ENCODE results near the gene USP25.

The USP25 gene

DNA sequence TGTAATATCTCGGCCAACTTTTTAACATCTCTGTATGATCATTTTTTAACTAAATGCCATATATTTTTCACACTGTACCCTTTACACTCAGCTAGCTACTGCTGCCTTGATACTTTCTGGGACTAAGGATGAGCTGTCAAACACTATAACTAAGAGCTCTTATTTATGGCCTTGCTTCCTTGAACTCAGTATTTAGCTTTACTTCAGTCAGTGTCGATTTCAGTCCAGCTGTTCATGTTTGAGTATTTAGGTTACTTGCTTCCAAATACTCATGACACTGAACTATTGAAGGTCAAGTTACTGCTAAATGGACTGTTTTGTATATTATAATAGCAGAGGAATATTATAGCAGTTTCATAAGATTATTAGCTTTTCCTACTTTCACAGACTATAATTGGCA lies 25.9 kb upstream of the USP25 start:
- no peak overlapping the region for H2AFZ ChIP-seq (ENCODE audit: low read length, unreplicated experiment)
- no peak overlapping the region for H3K4me3 ChIP-seq (ENCODE audit: low read depth, low read length)
- H3K36me3 ChIP-seq (ENCODE audit: insufficient read depth, low read length): no peaks in the 10 kb centered on the region
- H3K27ac ChIP-seq (ENCODE audit: low read depth, low read length): no peak overlapping the region
- H3K79me2 ChIP-seq (ENCODE audit: control insufficient read depth, insufficient read depth, low read length, unreplicated experiment): no peaks in the 10 kb centered on the region
- no peaks in the 10 kb centered on the region for H3K27me3 ChIP-seq (ENCODE audit: insufficient read depth, low read length)
- H3K4me1 ChIP-seq (ENCODE audit: control insufficient read depth, insufficient read depth, low read length, unreplicated experiment): peaks cover 12% of the 10 kb centered on the region

DNA sequence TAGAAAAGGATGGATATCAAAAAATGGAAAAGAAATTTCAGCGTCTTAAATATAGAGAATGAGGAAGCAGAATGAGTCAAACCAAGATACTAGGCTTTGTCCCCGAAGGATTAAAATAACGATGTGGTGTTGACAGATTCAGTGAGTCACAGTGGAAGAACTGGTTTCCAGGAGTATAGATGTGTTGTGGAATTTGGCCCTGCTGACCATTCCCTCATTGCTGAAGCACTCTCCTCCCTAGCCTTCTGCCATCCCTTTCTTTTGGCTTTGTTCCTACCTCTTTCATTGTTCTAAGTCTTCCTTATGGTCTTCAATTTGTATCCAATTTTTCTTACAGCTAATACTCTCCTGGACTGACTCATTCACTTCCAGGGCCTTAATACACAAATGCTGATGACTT lies 23.1 kb upstream of the USP25 start:
- H3K79me2 ChIP-seq (ENCODE audit: control insufficient read depth, insufficient read depth, low read length, unreplicated experiment): no peaks in the 10 kb centered on the region
- H3K27ac ChIP-seq (ENCODE audit: low read depth, low read length): peak overlapping the region; percentile 20; the same call in 1 of the 2 replicates
- H2AFZ ChIP-seq (ENCODE audit: low read length, unreplicated experiment): no peak overlapping the region
- no peaks in the 10 kb centered on the region for H3K36me3 ChIP-seq (ENCODE audit: insufficient read depth, low read length)
- H3K4me1 ChIP-seq (ENCODE audit: control insufficient read depth, insufficient read depth, low read length, unreplicated experiment): peaks cover 12% of the 10 kb centered on the region
- H3K27me3 ChIP-seq (ENCODE audit: insufficient read depth, low read length): no peaks in the 10 kb centered on the region
- H3K4me3 ChIP-seq (ENCODE audit: low read depth, low read length): no peak overlapping the region

DNA sequence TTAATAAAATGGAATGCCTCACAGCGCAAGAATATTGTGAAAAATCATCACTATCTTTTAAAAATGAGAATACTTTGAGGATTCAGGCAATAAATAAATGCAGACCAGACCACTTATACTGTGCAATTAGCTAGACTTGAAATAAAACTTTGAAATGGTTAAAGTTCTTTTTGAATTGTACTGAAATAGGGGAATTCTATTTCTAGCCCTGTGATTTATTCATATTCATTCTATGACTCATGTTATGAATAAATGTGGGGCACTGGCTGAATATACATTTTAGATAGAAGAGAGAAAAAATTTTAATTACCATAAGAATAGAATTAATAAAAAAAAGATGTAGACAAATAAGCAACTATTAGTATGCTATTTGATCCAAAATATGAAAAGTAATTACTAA lies 16.4 kb upstream of the USP25 start:
- Histone ChIP-seq H3K4me3 (ENCODE audit: low read depth, low read length) (no peak overlapping the region), H3K27ac (ENCODE audit: low read depth, low read length) (no peak overlapping the region), H3K79me2 (ENCODE audit: control insufficient read depth, insufficient read depth, low read length, unreplicated experiment) (no peaks in the 10 kb centered on the region), H2AFZ (ENCODE audit: low read length, unreplicated experiment) (no peak overlapping the region), H3K36me3 (ENCODE audit: insufficient read depth, low read length) (no peaks in the 10 kb centered on the region), H3K4me1 (ENCODE audit: control insufficient read depth, insufficient read depth, low read length, unreplicated experiment) (peaks cover 6% of the 10 kb centered on the region), H3K27me3 (ENCODE audit: insufficient read depth, low read length) (no peaks in the 10 kb centered on the region)

DNA sequence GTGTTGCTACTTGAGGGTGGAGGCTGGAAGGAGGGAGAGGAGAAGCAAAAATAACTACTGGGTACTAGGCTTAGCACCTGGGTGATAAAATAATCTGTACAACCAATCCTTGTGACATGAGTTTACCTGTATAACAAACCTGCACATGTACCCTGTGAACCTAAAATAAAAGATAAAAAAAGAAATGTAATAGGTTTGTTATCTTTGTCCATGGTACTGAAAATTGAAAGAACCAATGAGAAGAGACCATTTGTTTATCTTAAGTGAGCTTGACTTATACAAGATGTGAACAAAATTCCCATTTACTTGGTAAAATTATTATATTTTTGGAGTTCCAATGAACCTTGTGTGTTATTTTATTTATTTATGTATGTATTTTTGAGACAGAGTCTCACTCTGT lies 11.1 kb upstream of the USP25 start:
- no peaks in the 10 kb centered on the region for H3K36me3 ChIP-seq (ENCODE audit: insufficient read depth, low read length)
- H3K4me3 ChIP-seq (ENCODE audit: low read depth, low read length): no peak overlapping the region
- H3K4me1 ChIP-seq (ENCODE audit: control insufficient read depth, insufficient read depth, low read length, unreplicated experiment): no peaks in the 10 kb centered on the region
- no peaks in the 10 kb centered on the region for H3K27me3 ChIP-seq (ENCODE audit: insufficient read depth, low read length)
- no peak overlapping the region for H3K27ac ChIP-seq (ENCODE audit: low read depth, low read length)
- H2AFZ ChIP-seq (ENCODE audit: low read length, unreplicated experiment): no peak overlapping the region
- no peaks in the 10 kb centered on the region for H3K79me2 ChIP-seq (ENCODE audit: control insufficient read depth, insufficient read depth, low read length, unreplicated experiment)

DNA sequence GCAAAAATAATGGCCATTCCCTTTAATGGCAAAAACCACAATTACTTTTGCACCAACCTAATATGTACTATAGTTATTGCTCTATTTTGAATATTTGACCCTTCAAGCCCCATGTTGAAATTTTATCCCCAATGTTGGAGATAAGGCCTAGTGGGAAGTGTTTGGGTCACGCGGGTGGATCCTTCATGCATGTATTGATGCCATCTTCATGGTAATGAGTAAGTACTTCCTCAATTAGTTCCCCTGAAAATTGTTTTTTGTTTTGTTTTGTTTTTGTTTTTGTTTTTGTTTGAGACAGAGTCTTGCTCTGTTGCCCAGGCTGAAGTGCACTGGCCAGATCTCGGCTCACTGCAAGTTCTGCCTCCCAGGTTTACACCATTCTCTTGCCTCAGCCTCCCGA lies 9.8 kb upstream of the USP25 start:
- Histone ChIP-seq H3K4me3 (ENCODE audit: low read depth, low read length) (no peak overlapping the region), H3K36me3 (ENCODE audit: insufficient read depth, low read length) (no peaks in the 10 kb centered on the region), H3K27me3 (ENCODE audit: insufficient read depth, low read length) (no peaks in the 10 kb centered on the region), H2AFZ (ENCODE audit: low read length, unreplicated experiment) (no peak overlapping the region), H3K4me1 (ENCODE audit: control insufficient read depth, insufficient read depth, low read length, unreplicated experiment) (no peaks in the 10 kb centered on the region), H3K79me2 (ENCODE audit: control insufficient read depth, insufficient read depth, low read length, unreplicated experiment) (no peaks in the 10 kb centered on the region), H3K27ac (ENCODE audit: low read depth, low read length) (no peak overlapping the region)

DNA sequence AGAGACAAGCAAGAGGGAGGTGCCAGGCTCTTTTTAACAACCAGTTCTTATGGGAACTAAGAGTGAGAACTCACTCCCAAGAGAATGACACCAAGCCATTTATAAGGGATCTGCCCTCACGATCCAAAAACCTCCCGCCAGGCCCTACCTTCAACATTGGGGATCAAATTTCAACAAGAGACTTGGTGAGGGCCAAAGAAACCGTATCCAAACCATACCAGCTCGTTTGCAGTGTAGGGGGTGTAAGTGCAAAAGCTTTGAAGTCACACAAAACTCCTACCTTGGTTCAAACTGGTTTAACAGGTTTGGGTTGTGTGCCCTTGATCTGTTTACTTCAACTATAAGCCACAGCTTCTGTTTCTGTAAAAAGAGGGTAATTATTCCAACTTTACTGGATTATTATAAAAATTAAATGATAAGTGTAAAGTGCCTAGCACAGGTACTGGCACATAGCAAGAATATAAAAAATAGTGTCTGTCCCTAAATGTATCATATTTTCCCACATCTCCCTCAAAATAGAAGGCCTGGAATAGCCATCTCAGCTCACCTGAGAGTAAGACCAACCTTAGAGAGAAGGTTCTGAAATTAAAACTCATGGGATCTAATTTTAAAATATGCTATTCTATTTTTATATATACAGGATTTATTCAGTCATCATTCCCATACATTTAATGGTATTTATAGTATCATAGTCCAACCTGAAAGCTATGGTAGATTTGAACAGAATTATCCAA lies 7.0 kb upstream of the USP25 start:
- Histone ChIP-seq H3K27me3 (ENCODE audit: insufficient read depth, low read length) (no peaks in the 10 kb centered on the region), H3K27ac (ENCODE audit: low read depth, low read length) (no peak overlapping the region), H2AFZ (ENCODE audit: low read length, unreplicated experiment) (no peak overlapping the region), H3K4me1 (ENCODE audit: control insufficient read depth, insufficient read depth, low read length, unreplicated experiment) (no peaks in the 10 kb centered on the region), H3K79me2 (ENCODE audit: control insufficient read depth, insufficient read depth, low read length, unreplicated experiment) (no peaks in the 10 kb centered on the region), H3K4me3 (ENCODE audit: low read depth, low read length) (no peak overlapping the region), H3K36me3 (ENCODE audit: insufficient read depth, low read length) (no peaks in the 10 kb centered on the region)

DNA sequence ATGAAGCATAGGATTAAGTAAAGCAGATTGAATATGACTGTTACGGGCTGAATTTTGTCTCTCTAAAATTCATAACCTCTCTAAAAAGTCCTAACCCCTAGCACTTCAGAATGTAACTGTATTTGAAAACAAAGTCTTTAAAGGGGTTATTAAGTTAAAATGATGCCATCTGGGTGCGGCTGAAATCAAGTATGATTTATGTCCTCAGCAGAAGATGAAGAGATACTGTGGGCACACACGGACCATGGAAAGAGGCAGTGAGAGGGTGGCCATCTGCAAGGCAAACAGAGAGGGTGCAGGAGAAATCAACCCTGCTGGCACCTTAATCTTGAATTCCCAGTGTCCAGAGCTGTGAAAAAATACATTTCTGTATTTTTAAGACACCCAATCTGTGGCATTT lies 3.8 kb upstream of the USP25 start:
- Histone ChIP-seq H2AFZ (ENCODE audit: low read length, unreplicated experiment) (no peak overlapping the region), H3K27me3 (ENCODE audit: insufficient read depth, low read length) (no peaks in the 10 kb centered on the region), H3K36me3 (ENCODE audit: insufficient read depth, low read length) (no peaks in the 10 kb centered on the region), H3K4me3 (ENCODE audit: low read depth, low read length) (no peak overlapping the region), H3K79me2 (ENCODE audit: control insufficient read depth, insufficient read depth, low read length, unreplicated experiment) (peaks cover 5% of the 10 kb centered on the region), H3K4me1 (ENCODE audit: control insufficient read depth, insufficient read depth, low read length, unreplicated experiment) (no peaks in the 10 kb centered on the region), H3K27ac (ENCODE audit: low read depth, low read length) (no peak overlapping the region)

DNA sequence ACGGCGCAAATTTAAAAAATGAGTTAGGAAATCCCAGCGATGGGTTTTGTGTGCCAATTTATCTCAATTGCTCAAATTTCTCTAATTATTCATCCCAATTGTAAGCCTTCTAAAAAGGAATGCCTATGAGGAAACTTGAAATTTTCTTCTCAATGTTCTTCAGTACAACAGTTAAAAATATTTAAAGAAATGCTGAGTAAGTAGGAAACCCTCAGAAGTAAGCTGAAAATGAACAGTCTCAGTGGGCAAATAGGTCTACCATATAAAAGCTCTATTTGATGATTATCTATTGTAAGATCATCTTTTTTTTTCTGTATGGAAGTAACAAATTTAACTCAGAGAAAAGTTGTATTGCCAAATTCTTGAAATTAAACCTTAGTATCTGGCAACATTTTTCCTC lies 1.7 kb upstream of the USP25 start:
- H3K4me3 ChIP-seq (ENCODE audit: low read depth, low read length): no peak overlapping the region
- H3K79me2 ChIP-seq (ENCODE audit: control insufficient read depth, insufficient read depth, low read length, unreplicated experiment): peaks cover 26% of the 10 kb centered on the region
- H3K36me3 ChIP-seq (ENCODE audit: insufficient read depth, low read length): no peaks in the 10 kb centered on the region
- no peak overlapping the region for H3K27ac ChIP-seq (ENCODE audit: low read depth, low read length)
- H3K4me1 ChIP-seq (ENCODE audit: control insufficient read depth, insufficient read depth, low read length, unreplicated experiment): peaks cover under 1% of the 10 kb centered on the region
- no peaks in the 10 kb centered on the region for H3K27me3 ChIP-seq (ENCODE audit: insufficient read depth, low read length)
- no peak overlapping the region for H2AFZ ChIP-seq (ENCODE audit: low read length, unreplicated experiment)

DNA sequence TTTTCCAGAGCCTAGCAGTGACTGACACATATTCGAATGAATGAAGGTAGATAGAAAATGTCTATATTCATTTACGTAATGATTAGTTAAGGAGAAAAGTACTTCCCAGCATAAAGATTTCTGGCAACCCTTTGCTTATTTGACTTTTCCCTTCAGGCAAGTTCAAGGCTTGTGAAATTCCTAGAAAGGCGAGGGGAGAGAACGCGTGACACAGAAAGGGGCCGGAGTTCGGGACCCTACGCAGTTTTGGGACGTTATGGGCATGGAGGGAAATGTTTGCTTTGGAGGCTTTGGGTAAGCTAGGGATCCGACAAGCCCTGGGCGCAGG lies 472 bp upstream of the USP25 start:
- peak overlapping the region; percentile 41 for H2AFZ ChIP-seq (ENCODE audit: low read length, unreplicated experiment)
- peak overlapping the region; percentile 88 for H3K4me3 ChIP-seq (ENCODE audit: low read depth, low read length)

DNA sequence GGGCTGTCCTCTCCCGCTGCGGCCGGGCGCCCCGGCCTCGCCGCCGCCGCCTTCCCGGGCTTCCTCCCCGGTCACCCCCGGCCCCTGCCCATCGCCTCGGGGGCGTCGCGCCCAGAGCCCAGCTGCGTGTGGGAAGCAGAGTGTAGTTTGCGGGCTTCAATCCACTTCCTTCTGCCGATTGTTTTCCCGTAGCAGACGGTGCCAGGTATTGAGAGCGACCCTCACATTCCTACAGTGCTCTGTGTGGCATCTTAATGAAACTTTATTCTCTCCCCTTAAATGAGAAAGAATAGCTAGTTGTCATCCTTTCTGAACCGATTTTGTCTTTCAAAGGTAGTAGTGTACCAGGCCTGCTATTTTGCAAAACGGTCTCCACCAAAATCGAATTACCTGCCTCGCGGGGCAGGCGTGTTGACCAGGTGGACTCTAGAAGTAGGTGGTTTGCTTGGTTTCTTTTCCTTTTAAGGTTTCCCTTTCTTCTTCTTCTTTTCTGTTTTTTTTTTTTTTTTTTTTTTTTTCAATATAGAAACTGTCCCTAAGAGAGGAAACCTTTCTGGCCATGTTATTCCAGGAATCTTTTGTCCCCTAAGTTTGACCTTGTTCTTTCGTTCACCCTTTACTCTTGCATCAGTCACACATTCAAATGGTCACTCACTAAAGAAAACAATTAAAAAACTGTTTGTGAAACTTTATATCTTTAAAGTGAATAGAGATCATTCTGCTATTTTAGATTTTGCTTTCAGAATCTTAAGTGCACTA lies 881 bp downstream of the USP25 start:
- H3K79me2 ChIP-seq (ENCODE audit: control insufficient read depth, insufficient read depth, low read length, unreplicated experiment): peaks cover 50% of the 10 kb centered on the region

More for the DNA sequence above, 472 bp upstream of the USP25 start:
- H3K4me1 ChIP-seq (ENCODE audit: control insufficient read depth, insufficient read depth, low read length, unreplicated experiment): peaks cover 4% of the 10 kb centered on the region
- no peak overlapping the region for H3K27ac ChIP-seq (ENCODE audit: low read depth, low read length)
- H3K79me2 ChIP-seq (ENCODE audit: control insufficient read depth, insufficient read depth, low read length, unreplicated experiment): peaks cover 38% of the 10 kb centered on the region
- H3K27me3 ChIP-seq (ENCODE audit: insufficient read depth, low read length): no peaks in the 10 kb centered on the region
- H3K36me3 ChIP-seq (ENCODE audit: insufficient read depth, low read length): no peaks in the 10 kb centered on the region

DNA sequence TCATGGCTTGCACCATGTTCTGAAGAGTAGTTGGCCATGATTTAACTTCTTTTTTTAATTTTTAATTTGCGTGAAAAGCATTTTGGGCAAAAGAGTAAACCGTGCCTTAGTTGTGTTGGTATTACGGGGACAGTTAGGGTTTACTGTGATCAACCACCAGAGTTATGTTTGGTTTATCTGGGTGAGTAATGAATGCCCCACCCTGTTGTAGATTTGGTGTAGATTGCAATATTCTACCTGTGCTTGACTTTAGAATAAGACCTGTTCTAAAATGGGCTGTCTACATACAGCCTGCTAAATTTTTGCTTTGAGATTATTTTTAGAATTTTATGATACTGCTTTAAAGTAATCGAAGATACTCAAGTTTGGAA lies 1.4 kb downstream of the USP25 start:
- Histone ChIP-seq H3K4me1 (ENCODE audit: control insufficient read depth, insufficient read depth, low read length, unreplicated experiment) (peaks cover 10% of the 10 kb centered on the region), H3K36me3 (ENCODE audit: insufficient read depth, low read length) (no peaks in the 10 kb centered on the region), H3K27me3 (ENCODE audit: insufficient read depth, low read length) (no peaks in the 10 kb centered on the region), H3K79me2 (ENCODE audit: control insufficient read depth, insufficient read depth, low read length, unreplicated experiment) (peaks cover 55% of the 10 kb centered on the region), H2AFZ (ENCODE audit: low read length, unreplicated experiment) (no peak overlapping the region), H3K27ac (ENCODE audit: low read depth, low read length) (no peak overlapping the region), H3K4me3 (ENCODE audit: low read depth, low read length) (peak overlapping the region; percentile 88)

More for the DNA sequence above, 881 bp downstream of the USP25 start:
- Histone ChIP-seq H3K4me1 (ENCODE audit: control insufficient read depth, insufficient read depth, low read length, unreplicated experiment) (peaks cover 10% of the 10 kb centered on the region), H3K36me3 (ENCODE audit: insufficient read depth, low read length) (no peaks in the 10 kb centered on the region), H3K4me3 (ENCODE audit: low read depth, low read length) (peak overlapping the region; percentile 88), H3K27ac (ENCODE audit: low read depth, low read length) (no peak overlapping the region), H3K27me3 (ENCODE audit: insufficient read depth, low read length) (no peaks in the 10 kb centered on the region), H2AFZ (ENCODE audit: low read length, unreplicated experiment) (peak overlapping the region; percentile 55)

All from ACC112 (cell line).